Measurements from ENCODE around the gene EBF4.

The EBF4 gene

DNA sequence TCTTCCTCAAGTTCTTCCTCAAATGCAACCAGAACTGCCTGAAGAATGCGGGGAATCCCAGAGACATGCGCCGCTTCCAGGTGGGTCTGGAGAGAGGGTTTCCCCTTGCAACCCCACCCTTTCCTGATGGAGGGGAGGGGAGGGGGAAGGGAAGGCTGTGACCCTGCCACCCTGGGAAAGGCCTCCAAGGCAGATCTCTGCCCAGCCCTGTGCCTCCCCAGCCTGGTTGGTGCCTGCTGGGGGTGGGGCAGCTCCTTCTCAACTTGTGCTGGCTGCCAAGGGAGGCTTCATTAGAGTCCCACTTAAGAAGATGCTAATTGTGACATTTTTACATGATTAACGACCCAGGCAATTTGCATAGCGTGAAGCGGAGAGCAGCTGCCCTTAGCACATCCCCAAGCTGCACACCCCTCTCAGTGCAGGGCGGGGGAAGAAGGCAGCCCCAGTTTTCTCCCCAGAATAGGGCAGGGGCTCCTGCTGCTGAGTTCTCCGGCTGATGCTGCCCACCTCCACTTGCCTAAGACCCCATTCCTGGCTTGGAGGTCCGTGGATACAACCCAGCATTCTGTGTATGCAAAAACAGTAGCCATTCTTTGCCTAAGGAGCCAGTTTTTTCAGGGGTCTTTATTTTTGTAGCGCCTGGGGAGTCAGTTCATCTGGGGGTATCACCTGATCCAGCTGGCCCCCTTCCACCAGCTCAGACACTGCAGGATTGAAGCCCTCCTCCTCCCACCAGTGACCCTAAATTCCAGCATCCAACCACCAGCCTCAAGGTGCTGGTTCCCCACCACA lies 56.2 kb downstream of the EBF4 start:
- TF ChIP-seq, protein P1, sequence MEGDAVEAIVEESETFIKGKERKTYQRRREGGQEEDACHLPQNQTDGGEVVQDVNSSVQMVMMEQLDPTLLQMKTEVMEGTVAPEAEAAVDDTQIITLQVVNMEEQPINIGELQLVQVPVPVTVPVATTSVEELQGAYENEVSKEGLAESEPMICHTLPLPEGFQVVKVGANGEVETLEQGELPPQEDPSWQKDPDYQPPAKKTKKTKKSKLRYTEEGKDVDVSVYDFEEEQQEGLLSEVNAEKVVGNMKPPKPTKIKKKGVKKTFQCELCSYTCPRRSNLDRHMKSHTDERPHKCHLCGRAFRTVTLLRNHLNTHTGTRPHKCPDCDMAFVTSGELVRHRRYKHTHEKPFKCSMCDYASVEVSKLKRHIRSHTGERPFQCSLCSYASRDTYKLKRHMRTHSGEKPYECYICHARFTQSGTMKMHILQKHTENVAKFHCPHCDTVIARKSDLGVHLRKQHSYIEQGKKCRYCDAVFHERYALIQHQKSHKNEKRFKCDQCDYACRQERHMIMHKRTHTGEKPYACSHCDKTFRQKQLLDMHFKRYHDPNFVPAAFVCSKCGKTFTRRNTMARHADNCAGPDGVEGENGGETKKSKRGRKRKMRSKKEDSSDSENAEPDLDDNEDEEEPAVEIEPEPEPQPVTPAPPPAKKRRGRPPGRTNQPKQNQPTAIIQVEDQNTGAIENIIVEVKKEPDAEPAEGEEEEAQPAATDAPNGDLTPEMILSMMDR (IDR thresholded peaks at IDR 0.05): no peak
- Histone ChIP-seq H3K27me3 (ENCODE audit: control insufficient read depth, insufficient read depth, low read length) (no peaks in the 10 kb centered on the region), H3K4me1 (peaks cover 7% of the 10 kb centered on the region), H3K36me3 (ENCODE audit: control insufficient read depth, insufficient read depth, low read length) (no peaks in the 10 kb centered on the region), H3K9me3 (ENCODE audit: control insufficient read depth, low read length) (no peaks in the 10 kb centered on the region), H2AFZ (no peak overlapping the region), H3K4me3 (ENCODE audit: low read depth, low read length) (no peak overlapping the region), H3K4me2 (ENCODE audit: low read length) (no peak overlapping the region), H3K79me2 (no peaks in the 10 kb centered on the region), H3K27ac (no peak overlapping the region), H3K9ac (no peak overlapping the region)

DNA sequence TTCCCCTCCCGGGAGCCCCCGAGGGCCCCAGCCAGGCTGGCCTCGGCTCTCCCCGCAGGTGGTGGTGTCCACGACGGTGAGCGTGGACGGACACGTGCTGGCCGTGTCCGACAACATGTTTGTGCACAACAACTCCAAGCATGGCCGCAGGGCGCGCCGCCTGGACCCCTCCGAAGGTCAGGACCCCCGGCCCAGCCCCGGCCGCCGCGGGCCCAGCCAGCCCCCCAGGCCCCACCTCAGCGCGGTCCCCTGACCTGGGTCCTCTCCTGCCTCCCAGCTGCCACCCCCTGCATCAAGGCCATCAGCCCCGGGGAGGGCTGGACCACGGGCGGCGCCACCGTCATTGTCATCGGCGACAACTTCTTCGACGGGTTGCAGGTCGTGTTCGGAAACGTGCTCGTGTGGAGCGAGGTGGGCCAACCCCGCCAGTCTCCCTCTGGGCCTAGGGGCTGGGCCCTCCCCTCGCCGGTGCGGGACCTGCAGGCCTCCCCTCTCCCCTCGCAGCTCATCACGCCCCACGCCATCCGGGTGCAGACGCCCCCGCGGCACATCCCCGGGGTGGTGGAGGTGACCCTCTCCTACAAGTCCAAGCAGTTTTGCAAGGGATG lies 56.9 kb downstream of the EBF4 start:
- Histone ChIP-seq H3K4me1 (peaks cover 7% of the 10 kb centered on the region), H3K27ac (no peak overlapping the region), H3K27me3 (ENCODE audit: control insufficient read depth, insufficient read depth, low read length) (no peaks in the 10 kb centered on the region)

DNA sequence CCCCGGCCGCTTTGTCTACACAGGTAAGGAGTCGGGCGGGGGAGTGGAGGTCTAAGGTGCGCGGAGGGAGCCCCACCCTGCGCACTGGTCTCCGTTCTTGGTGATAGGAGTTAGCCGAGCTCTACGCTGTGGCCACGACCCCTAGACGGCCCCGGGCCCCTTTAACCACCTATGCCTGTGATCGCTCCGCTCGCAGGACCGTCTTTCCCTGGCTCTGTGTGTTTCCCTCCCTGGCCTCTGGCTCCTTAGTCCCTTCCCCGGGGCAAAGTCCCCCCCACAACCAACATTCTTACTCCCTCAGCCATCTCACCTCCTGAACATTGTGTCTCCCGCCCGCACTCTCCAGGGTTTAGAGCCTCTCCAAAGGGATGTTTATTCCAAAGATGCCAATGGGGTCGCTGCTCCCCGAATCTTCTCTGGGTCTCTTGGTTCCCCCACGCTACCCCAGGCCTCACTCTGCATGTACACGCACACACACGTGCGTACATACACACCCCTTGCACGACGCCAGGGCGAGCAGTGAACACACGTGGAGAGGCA lies 57.4 kb downstream of the EBF4 start:
- Histone ChIP-seq H3K36me3 (ENCODE audit: control insufficient read depth, insufficient read depth, low read length) (no peaks in the 10 kb centered on the region), H3K79me2 (no peaks in the 10 kb centered on the region), H3K4me2 (ENCODE audit: low read length) (no peak overlapping the region), H3K27me3 (ENCODE audit: control insufficient read depth, insufficient read depth, low read length) (no peaks in the 10 kb centered on the region), H3K9ac (no peak overlapping the region), H3K4me1 (peaks cover 4% of the 10 kb centered on the region), H3K4me3 (ENCODE audit: low read depth, low read length) (no peak overlapping the region), H3K27ac (no peak overlapping the region), H2AFZ (no peak overlapping the region), H3K9me3 (ENCODE audit: control insufficient read depth, low read length) (no peaks in the 10 kb centered on the region)
- TF ChIP-seq, protein P1 (IDR thresholded peaks at IDR 0.05): no peak

More for the DNA sequence above, 56.9 kb downstream of the EBF4 start:
- H3K4me3 ChIP-seq (ENCODE audit: low read depth, low read length): no peak overlapping the region
- H2AFZ ChIP-seq: no peak overlapping the region
- no peak overlapping the region for H3K9ac ChIP-seq
- H3K9me3 ChIP-seq (ENCODE audit: control insufficient read depth, low read length): no peaks in the 10 kb centered on the region
- H3K4me2 ChIP-seq (ENCODE audit: low read length): no peak overlapping the region
- TF ChIP-seq, protein P1 (IDR thresholded peaks at IDR 0.05): no peak
- no peaks in the 10 kb centered on the region for H3K36me3 ChIP-seq (ENCODE audit: control insufficient read depth, insufficient read depth, low read length)
- no peaks in the 10 kb centered on the region for H3K79me2 ChIP-seq

DNA sequence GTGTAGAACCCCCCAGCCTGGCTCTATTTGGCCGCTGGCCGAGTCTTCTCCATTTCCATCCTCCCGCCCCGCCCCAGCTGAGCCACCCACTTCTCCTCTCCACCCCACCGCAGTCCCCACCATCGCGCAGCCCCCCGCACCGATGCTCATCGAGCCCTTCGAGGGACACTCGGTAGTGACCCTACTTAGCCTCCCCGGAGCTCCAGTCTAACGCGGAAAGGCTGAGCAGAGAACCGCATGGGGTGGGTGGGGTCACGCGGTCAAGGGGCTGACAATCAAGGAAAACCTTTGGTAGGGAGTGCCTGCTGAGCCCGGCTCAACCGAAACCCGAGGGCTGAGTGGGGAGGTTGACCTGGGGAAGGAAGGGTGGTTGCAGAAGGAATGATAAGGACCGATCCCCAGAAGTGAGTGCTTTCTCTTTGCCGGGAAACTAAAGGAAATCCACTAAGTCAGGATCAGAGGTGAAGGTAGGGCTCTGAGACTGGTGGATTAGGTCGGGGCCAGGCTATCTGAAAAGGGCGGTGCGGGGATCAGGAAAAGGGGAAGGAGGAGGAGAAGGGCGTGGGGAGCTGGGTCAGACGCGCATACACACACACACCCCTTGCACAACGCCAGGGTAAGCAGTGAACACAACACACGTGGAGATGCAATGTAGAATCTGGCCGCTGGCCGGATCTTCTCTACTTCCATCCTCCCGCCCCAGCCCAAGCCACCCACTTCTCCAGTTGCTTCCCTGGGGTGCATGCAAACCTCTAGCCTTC lies 58.1 kb downstream of the EBF4 start:
- H3K36me3 ChIP-seq (ENCODE audit: control insufficient read depth, insufficient read depth, low read length): no peaks in the 10 kb centered on the region
- no peak overlapping the region for H3K4me3 ChIP-seq (ENCODE audit: low read depth, low read length)
- H3K79me2 ChIP-seq: no peaks in the 10 kb centered on the region
- no peak overlapping the region for H2AFZ ChIP-seq
- no peaks in the 10 kb centered on the region for H3K9me3 ChIP-seq (ENCODE audit: control insufficient read depth, low read length)
- no peaks in the 10 kb centered on the region for H3K27me3 ChIP-seq (ENCODE audit: control insufficient read depth, insufficient read depth, low read length)
- TF ChIP-seq, protein P1 (IDR thresholded peaks at IDR 0.05): no peak
- no peak overlapping the region for H3K9ac ChIP-seq
- H3K4me1 ChIP-seq: peaks cover 4% of the 10 kb centered on the region
- peak overlapping the region; percentile 63 for H3K4me2 ChIP-seq (ENCODE audit: low read length)
- H3K27ac ChIP-seq: no peak overlapping the region
